IMR-90 (cell line): ENCODE data around the gene AHNAK2. TPM values are rescaled to one million over a fixed set of nuclear protein-coding genes. Genes with fewer than 3 reads are reported as not detected.

Source experiments
- ATAC-seq: fragments of 200-7000 bp; cut with Tn5 transposase; 2 replicates; pipeline ENCODE4 v1.9.1; 2020; ENCODE audit warnings: low read depth, mild to moderate bottlenecking, moderate library complexity
- BruUV-seq: library from RNA; stranded (reverse); fragments of 400-500 nt; replicated peaks from 2 replicates; lab custom pipeline; 2021; lab: Mats Ljungman, UMichigan
- CTCF ChIA-PET: fragments of 300-600 bp; formaldehyde crosslinking; extraction: SDS; loops from one replicate; lab custom pipeline; 2021; ENCODE audit warnings: antibody characterized with exemption; lab: Yijun Ruan, JAX
- POLR2A ChIA-PET: fragments of 300-600 bp; sonication (Branson Sonifier 250); formaldehyde crosslinking; loops from one replicate; lab custom pipeline; 2022; ENCODE audit warnings: antibody characterized with exemption; ENCODE audit not compliant: unreplicated experiment; lab: Charles Lee
- DNase-seq: peaks from one replicate; pipeline ENCODE4 v3.0.0; 2013
- H2AFZ ChIP-seq: replicated peaks from 2 replicates; pipeline ENCODE3; 2013; ENCODE audit warnings: low read length, mild to moderate bottlenecking; ENCODE audit not compliant: poor library complexity
- H2AK5ac ChIP-seq: 2 replicates; pipeline ENCODE4 v1.6.1; 2013; ENCODE audit warnings: low read depth, low read length, inconsistent platforms
- H2AK9ac ChIP-seq: replicated peaks from 2 replicates; pipeline ENCODE3; 2013; ENCODE audit warnings: mild to moderate bottlenecking, low read depth, low read length, moderate library complexity; ENCODE audit not compliant: poor library complexity
- H2BK120ac ChIP-seq: 2 replicates; pipeline ENCODE4 v1.6.1; 2013; ENCODE audit warnings: low read depth, low read length, inconsistent platforms
- H2BK15ac ChIP-seq: 3 replicates; pipeline ENCODE4 v1.6.1; 2013; ENCODE audit warnings: low read depth, low read length, inconsistent platforms
- H2BK20ac ChIP-seq: 2 replicates; pipeline ENCODE4 v1.6.1; 2013; ENCODE audit warnings: low read depth, mild to moderate bottlenecking, inconsistent platforms, low read length, moderate library complexity
- H2BK5ac ChIP-seq: 2 replicates; pipeline ENCODE4 v1.6.1; 2013; ENCODE audit warnings: mild to moderate bottlenecking, low read depth, low read length, inconsistent platforms; ENCODE audit not compliant: poor library complexity, severe bottlenecking
- H3K14ac ChIP-seq: replicated peaks from 2 replicates; pipeline ENCODE4 v1.6.1; 2013; ENCODE audit warnings: low read depth, low read length, inconsistent platforms
- H3K18ac ChIP-seq: 2 replicates; pipeline ENCODE4 v1.6.1; 2013; ENCODE audit warnings: low read depth, low read length, control low read depth
- H3K23ac ChIP-seq: 2 replicates; pipeline ENCODE4 v1.6.1; 2013; ENCODE audit warnings: low read depth, low read length, inconsistent platforms
- H3K27ac ChIP-seq: 2 replicates; pipeline ENCODE4 v1.5.1; 2013; ENCODE audit warnings: mild to moderate bottlenecking, control low read depth, low read length; ENCODE audit not compliant: insufficient read depth
- H3K27me3 ChIP-seq: 2 replicates; pipeline ENCODE4 v1.6.1; 2013; ENCODE audit warnings: low read length; ENCODE audit not compliant: control insufficient read depth, insufficient read depth
- H3K36me3 ChIP-seq: 2 replicates; pipeline ENCODE4 v1.6.1; 2013; ENCODE audit warnings: low read length, mixed read lengths; ENCODE audit not compliant: control insufficient read depth, insufficient read depth
- H3K4ac ChIP-seq: 2 replicates; pipeline ENCODE4 v1.6.1; 2013; ENCODE audit warnings: low read depth, low read length, inconsistent platforms
- H3K4me1 ChIP-seq: 2 replicates; pipeline ENCODE4 v1.6.1; 2013; ENCODE audit warnings: low read length, mixed read lengths; ENCODE audit not compliant: control insufficient read depth, insufficient read depth
- H3K4me2 ChIP-seq: 2 replicates; pipeline ENCODE4 v1.6.1; 2013; ENCODE audit warnings: low read depth, mild to moderate bottlenecking, control low read depth, low read length, moderate library complexity
- H3K4me3 ChIP-seq: 2 replicates; pipeline ENCODE4 v1.5.1; 2013; ENCODE audit warnings: low read depth, mild to moderate bottlenecking, control low read depth, low read length, moderate library complexity; ENCODE audit not compliant: insufficient read depth
- H3K56ac ChIP-seq: 2 replicates; pipeline ENCODE4 v1.6.1; 2013; ENCODE audit warnings: low read length, inconsistent platforms; ENCODE audit not compliant: insufficient read depth; ENCODE audit errors: extremely low read depth
- H3K79me1 ChIP-seq, 2 experiments: 2 replicates each; pipeline ENCODE4 v1.6.1; 2013; ENCODE audit warnings: low read length in 2 of 2, inconsistent platforms in 1 of 2, low read depth in 1 of 2
- H3K9ac ChIP-seq: 2 replicates; pipeline ENCODE4 v1.6.1; 2013; ENCODE audit warnings: low read depth, low read length, control low read depth
- H3K9me1 ChIP-seq: 2 replicates; pipeline ENCODE4 v1.6.1; 2013; ENCODE audit warnings: low read length, inconsistent platforms; ENCODE audit not compliant: insufficient read depth
- H3K9me3 ChIP-seq: 2 replicates; pipeline ENCODE4 v1.6.1; 2013; ENCODE audit warnings: low read length; ENCODE audit not compliant: control insufficient read depth, insufficient read depth
- H4K20me1 ChIP-seq: 2 replicates; pipeline ENCODE4 v1.6.1; 2013; ENCODE audit warnings: low read length, inconsistent platforms; ENCODE audit not compliant: insufficient read depth
- H4K5ac ChIP-seq: 2 replicates; pipeline ENCODE4 v1.6.1; 2013; ENCODE audit warnings: mild to moderate bottlenecking, low read depth, low read length, control low read depth
- H4K8ac ChIP-seq, 2 experiments: 2 replicates each; pipeline ENCODE4 v1.6.1; 2013; ENCODE audit warnings: low read depth in 2 of 2, low read length in 2 of 2, control low read depth in 1 of 2, inconsistent platforms in 1 of 2
- H4K91ac ChIP-seq: 2 replicates; pipeline ENCODE4 v1.6.1; 2013; ENCODE audit warnings: low read depth, low read length, inconsistent platforms; ENCODE audit not compliant: insufficient read depth
- BHLHE40 ChIP-seq: fragments of 150-350 bp; IDR thresholded peaks from 2 replicates; pipeline ENCODE4 v1.6.1; 2016; ENCODE audit warnings: mild to moderate bottlenecking, low read depth, low read length
- CHD1 ChIP-seq: IDR thresholded peaks from 2 replicates; pipeline ENCODE4 v1.6.1; 2012; ENCODE audit warnings: low read depth, low read length, improper control_type of control experiment
- MAFK ChIP-seq: IDR thresholded peaks from 2 replicates; pipeline ENCODE4 v1.6.1; 2012; ENCODE audit warnings: low read depth, low read length, improper control_type of control experiment
- MAZ ChIP-seq: IDR thresholded peaks from 2 replicates; pipeline ENCODE4 v1.6.1; 2012; ENCODE audit warnings: low read depth, mild to moderate bottlenecking, low read length, improper control_type of control experiment, moderate library complexity, borderline replicate concordance
- POLR2A ChIP-seq: IDR thresholded peaks from 2 replicates; pipeline ENCODE4 v1.6.1; 2012; ENCODE audit warnings: mild to moderate bottlenecking, low read depth, low read length
- RCOR1 ChIP-seq: IDR thresholded peaks from 2 replicates; pipeline ENCODE4 v1.6.1; 2012; ENCODE audit warnings: mild to moderate bottlenecking, low read length, improper control_type of control experiment; ENCODE audit not compliant: insufficient replicate concordance
- RFX5 ChIP-seq: IDR thresholded peaks from 2 replicates; pipeline ENCODE4 v1.8.0; 2012; ENCODE audit warnings: low read depth, mild to moderate bottlenecking, low read length, moderate library complexity
- SMC3 ChIP-seq: fragments of 150-350 bp; IDR thresholded peaks from 2 replicates; pipeline ENCODE4 v1.6.1; 2016; ENCODE audit warnings: low read depth, mild to moderate bottlenecking, antibody characterized with exemption, low read length, moderate library complexity
- WGBS, 2 experiments: methylation state at CpG; one replicate each; pipeline versions ENCODE4 v1.1.5 to v1.1.7; 2013; ENCODE audit warnings: missing lambda C conversion rate in 2 of 2; ENCODE audit not compliant: insufficient read length in 1 of 2; ENCODE audit errors: extremely low coverage in 2 of 2; 5-methylcytosine and 5-hydroxymethylcytosine counted together
- dilution Hi-C: fragments of 300-500 bp; cut with HindIII; formaldehyde crosslinking; loops from one replicate; pipeline ENCODE4 v1.14.3; 2018; ENCODE audit warnings: low sequenced_read_pairs; ENCODE audit not compliant: unreplicated experiment
- in situ Hi-C: fragments of 300-500 bp; cut with MboI; formaldehyde crosslinking; loops from 3 replicates; pipeline ENCODE4 v1.14.3; 2019; ENCODE audit warnings: low sequenced_read_pairs, inconsistent platforms, mixed read lengths
- intact Hi-C: fragments of 100-400 bp; cut with micrococcal nuclease; formaldehyde crosslinking; loops from 2 replicates; pipeline ENCODE4 v1.10.0; 2022
- polyA plus RNA-seq, 3 experiments: library from polyadenylated mRNA; depleted of rRNA; stranded (reverse); fragments of >200 nt; gene quantifications; 2 replicates each; pipeline ENCODE4 v1.2.3, GENCODE V29; 2012; ENCODE audit warnings: low replicate concordance in 1 of 3
- total RNA-seq: library from RNA; depleted of rRNA; stranded (reverse); fragments of >200 nt; gene quantifications from 2 replicates; pipeline ENCODE4 v1.2.3, GENCODE V29; 2012
- TF ChIP-seq, protein P1 (sequence below): conservative IDR thresholded peaks from 2 replicates; pipeline ENCODE4 v1.5.1; 2012; ENCODE audit warnings: mild to moderate bottlenecking, low read depth, low read length, improper control_type of control experiment
- TF ChIP-seq, protein P2 (sequence below): fragments of 150-350 bp; IDR thresholded peaks from 2 replicates; pipeline ENCODE4 v1.6.1; 2017; ENCODE audit warnings: mild to moderate bottlenecking, antibody characterized with exemption, low read length, low read depth
- TF ChIP-seq, protein P3 (sequence below): fragments of 150-350 bp; IDR thresholded peaks from 2 replicates; pipeline ENCODE4 v1.6.1; 2016; ENCODE audit warnings: low read depth, mild to moderate bottlenecking, low read length, moderate library complexity, borderline replicate concordance

The AHNAK2 gene
- total and polyA plus RNA-seq, 2 of the 4 experiments (the other 2 are of a cell fraction): 2.6 to 7.9 TPM

DNA sequence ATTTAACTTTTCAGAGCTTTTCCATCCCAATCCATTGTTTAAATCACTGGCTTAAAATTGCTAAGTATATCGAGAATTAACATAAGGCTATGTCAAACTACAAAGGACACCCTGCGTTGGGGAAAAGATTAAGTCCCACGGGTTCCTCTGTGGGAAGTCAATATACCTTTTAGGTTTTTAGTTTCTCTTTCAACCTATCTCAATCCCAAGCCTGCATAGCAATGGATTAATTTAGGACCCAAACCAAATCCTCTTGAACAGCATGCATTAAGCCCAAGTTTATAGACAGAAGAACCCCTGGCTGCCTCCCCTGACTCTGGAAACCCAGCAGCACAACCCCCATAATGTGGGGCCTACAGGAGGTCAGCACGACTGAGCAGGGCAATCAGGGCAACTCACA, 36.5 kb upstream of the AHNAK2 start:
- no peak overlapping the region for H3K4me3 ChIP-seq
- no peak overlapping the region for H2BK5ac ChIP-seq
- H4K5ac ChIP-seq: peak overlapping the region; percentile 60; the same call in 1 of the 2 replicates
- POLR2A ChIA-PET: no interaction called here
- no peak overlapping the region for H2AK5ac ChIP-seq
- H2BK20ac ChIP-seq: no peak overlapping the region
- H2BK15ac ChIP-seq: no peak overlapping the region
- H3K18ac ChIP-seq: no peak overlapping the region
- H3K79me1 ChIP-seq: peaks cover 11 to 52% of the 10 kb centered on the region in 2 experiments
- H2AFZ ChIP-seq: no peak overlapping the region
- H3K4ac ChIP-seq: 0 out of 2 replicates have a peak overlapping the region, but pooled peaks have one; percentile 16
- peaks cover 20% of the 10 kb centered on the region for H3K36me3 ChIP-seq
- H2AK9ac ChIP-seq: peak overlapping the region; percentile 79
- CTCF ChIA-PET: no interaction called here
- H2BK120ac ChIP-seq: no peak overlapping the region
- H3K27ac ChIP-seq: no peak overlapping the region
- intact Hi-C loops (no loop called here), in situ Hi-C loops (no loop called here), dilution Hi-C loops (no loop called here)
- peak overlapping the region in 1 of 2 experiments; percentile 74; a peak in 2 of 4 replicates for H4K8ac ChIP-seq
- H4K20me1 ChIP-seq: peaks cover 85% of the 10 kb centered on the region
- no peak overlapping the region for H4K91ac ChIP-seq
- H3K56ac ChIP-seq: no peak overlapping the region
- BruUV-seq: no TSS peak
- no peaks in the 10 kb centered on the region for H3K9me3 ChIP-seq
- H3K4me2 ChIP-seq: peak overlapping the region; percentile 92
- peak overlapping the region; percentile 42; the same call in 1 of the 2 replicates for H3K14ac ChIP-seq
- H3K27me3 ChIP-seq: no peaks in the 10 kb centered on the region
- no CpG with 5 or more reads among the region's 4 CpGs for WGBS, 2 experiments
- peak overlapping the region; percentile 86 for H3K23ac ChIP-seq
- peaks cover 30% of the 10 kb centered on the region for H3K9me1 ChIP-seq
- no peak for DNase-seq
- H3K4me1 ChIP-seq: peaks cover 30% of the 10 kb centered on the region
- no peak; the same call in 1 of the 2 replicates for ATAC-seq
- 0 out of 2 replicates have a peak overlapping the region, but pooled peaks have one; percentile 16 for H3K9ac ChIP-seq
- TF ChIP-seq, protein P1, sequence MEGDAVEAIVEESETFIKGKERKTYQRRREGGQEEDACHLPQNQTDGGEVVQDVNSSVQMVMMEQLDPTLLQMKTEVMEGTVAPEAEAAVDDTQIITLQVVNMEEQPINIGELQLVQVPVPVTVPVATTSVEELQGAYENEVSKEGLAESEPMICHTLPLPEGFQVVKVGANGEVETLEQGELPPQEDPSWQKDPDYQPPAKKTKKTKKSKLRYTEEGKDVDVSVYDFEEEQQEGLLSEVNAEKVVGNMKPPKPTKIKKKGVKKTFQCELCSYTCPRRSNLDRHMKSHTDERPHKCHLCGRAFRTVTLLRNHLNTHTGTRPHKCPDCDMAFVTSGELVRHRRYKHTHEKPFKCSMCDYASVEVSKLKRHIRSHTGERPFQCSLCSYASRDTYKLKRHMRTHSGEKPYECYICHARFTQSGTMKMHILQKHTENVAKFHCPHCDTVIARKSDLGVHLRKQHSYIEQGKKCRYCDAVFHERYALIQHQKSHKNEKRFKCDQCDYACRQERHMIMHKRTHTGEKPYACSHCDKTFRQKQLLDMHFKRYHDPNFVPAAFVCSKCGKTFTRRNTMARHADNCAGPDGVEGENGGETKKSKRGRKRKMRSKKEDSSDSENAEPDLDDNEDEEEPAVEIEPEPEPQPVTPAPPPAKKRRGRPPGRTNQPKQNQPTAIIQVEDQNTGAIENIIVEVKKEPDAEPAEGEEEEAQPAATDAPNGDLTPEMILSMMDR: no peak
- TF ChIP-seq RFX5 (no peak), MAFK (no peak), BHLHE40 (no peak), CHD1 (no peak), POLR2A (no peak), SMC3 (no peak), MAZ (no peak), RCOR1 (no peak)
- TF ChIP-seq, protein P2, sequence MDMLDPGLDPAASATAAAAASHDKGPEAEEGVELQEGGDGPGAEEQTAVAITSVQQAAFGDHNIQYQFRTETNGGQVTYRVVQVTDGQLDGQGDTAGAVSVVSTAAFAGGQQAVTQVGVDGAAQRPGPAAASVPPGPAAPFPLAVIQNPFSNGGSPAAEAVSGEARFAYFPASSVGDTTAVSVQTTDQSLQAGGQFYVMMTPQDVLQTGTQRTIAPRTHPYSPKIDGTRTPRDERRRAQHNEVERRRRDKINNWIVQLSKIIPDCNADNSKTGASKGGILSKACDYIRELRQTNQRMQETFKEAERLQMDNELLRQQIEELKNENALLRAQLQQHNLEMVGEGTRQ: no peak
- TF ChIP-seq, protein P3, sequence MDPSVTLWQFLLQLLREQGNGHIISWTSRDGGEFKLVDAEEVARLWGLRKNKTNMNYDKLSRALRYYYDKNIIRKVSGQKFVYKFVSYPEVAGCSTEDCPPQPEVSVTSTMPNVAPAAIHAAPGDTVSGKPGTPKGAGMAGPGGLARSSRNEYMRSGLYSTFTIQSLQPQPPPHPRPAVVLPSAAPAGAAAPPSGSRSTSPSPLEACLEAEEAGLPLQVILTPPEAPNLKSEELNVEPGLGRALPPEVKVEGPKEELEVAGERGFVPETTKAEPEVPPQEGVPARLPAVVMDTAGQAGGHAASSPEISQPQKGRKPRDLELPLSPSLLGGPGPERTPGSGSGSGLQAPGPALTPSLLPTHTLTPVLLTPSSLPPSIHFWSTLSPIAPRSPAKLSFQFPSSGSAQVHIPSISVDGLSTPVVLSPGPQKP: no peak
